ENCODE results near the gene ITGA5. TPM values are rescaled to one million over a fixed set of nuclear protein-coding genes. Genes with fewer than 3 reads are reported as not detected.
A peak's percentile ranks its signal among the peaks of the same experiment; 100 is the strongest.
"Not testable (repeated sequence)": the region's sequence is repeated elsewhere in the genome, so short reads cannot be mapped to it uniquely, and the experiment has no call there.

ITGA5 gene
- total RNA-seq, 1 experiment from 2014 or later, result 49.7 TPM

DNA sequence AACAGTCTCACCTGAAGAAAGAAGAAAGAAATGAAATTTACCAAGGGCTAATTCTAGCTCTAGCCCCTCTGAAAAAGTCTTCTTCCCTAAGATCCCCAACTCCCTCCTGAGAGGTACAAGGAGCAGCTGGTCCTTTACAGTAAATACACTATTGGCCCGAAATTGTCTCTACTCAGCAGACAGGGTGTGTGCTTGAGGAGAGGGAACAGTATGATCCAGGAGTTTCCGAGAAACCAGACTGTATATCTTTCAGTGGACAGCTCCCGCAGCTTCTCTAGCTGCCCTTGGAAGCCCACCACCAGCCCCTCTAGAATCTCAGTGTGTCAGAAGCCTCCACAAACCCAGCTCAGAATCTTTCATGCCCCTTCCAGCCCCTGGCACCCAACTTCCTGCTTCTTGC is 62.8 kb downstream of the ITGA5 start:
- no TSS peak for BruUV-seq (replicated peaks)
- DNase-seq (ENCODE audit: low read depth, low spot score) (no peak), ATAC-seq (no peak)
- ChIA-PET RAD21 (ENCODE audit: low non-redundant PET in 1 of 2, low total read pairs in 2 of 2, uncharacterized antibody in 2 of 2, unreplicated experiment in 2 of 2) (no interaction called here), CTCF (interaction anchor here (1.7 to 3.3 kb wide), 2 partner anchors 14 to 20 kb away, joined by 5 to 27 read pairs; no protein-coding TSS in a partner anchor), POLR2A (interaction anchor here (0.6 kb wide), 1 partner anchor 1931 kb away, joined by 5 read pairs; no protein-coding TSS in a partner anchor)
- Histone ChIP-seq H3K27me3 (ENCODE audit: insufficient read depth, low read length) (no peaks in the 10 kb centered on the region), H3K36me3 (ENCODE audit: control insufficient read depth in 1 of 2, insufficient read depth in 2 of 2, low read length in 2 of 2) (peaks cover 0 to 2% of the 10 kb centered on the region in 2 experiments; a peak in 1 of 4 replicates), H3K4me3 (replicated peaks in 1 of 2; ENCODE audit: low read depth in 1 of 2, low read length in 2 of 2) (no peak overlapping the region), H3K4me1 (ENCODE audit: control insufficient read depth in 1 of 2, insufficient read depth in 2 of 2, low read length in 2 of 2) (peaks cover 26 to 38% of the 10 kb centered on the region in 2 experiments), H3K9me3 (ENCODE audit: control insufficient read depth in 1 of 2, insufficient read depth in 1 of 2, low read depth in 1 of 2, low read length in 2 of 2) (no peaks in the 10 kb centered on the region), H3K4me2 (ENCODE audit: low read length) (no peak overlapping the region), H4K20me1 (ENCODE audit: insufficient read depth) (no peaks in the 10 kb centered on the region), H3K27ac (ENCODE audit: low read depth, low read length) (no peak overlapping the region), H3K9ac (ENCODE audit: low read length) (no peak overlapping the region), H3K79me2 (ENCODE audit: insufficient read depth, low read length) (no peaks in the 10 kb centered on the region), H2AFZ (ENCODE audit: low read depth, low read length, poor library complexity, severe bottlenecking) (no peak overlapping the region), H3K9me2 (ENCODE audit: insufficient read depth) (no peaks in the 10 kb centered on the region)
- intact Hi-C loops (cut with micrococcal nuclease), result no loop called here
- TF ChIP-seq JUND (IDR thresholded peaks at IDR 0.05) (no peak), ELF1 (IDR thresholded peaks at IDR 0.05; ENCODE audit: borderline replicate concordance, low read depth) (no peak), POLR2A (IDR thresholded peaks at IDR 0.05; ENCODE audit: borderline replicate concordance, extremely low read depth, insufficient read depth, insufficient read length) (no peak)

DNA sequence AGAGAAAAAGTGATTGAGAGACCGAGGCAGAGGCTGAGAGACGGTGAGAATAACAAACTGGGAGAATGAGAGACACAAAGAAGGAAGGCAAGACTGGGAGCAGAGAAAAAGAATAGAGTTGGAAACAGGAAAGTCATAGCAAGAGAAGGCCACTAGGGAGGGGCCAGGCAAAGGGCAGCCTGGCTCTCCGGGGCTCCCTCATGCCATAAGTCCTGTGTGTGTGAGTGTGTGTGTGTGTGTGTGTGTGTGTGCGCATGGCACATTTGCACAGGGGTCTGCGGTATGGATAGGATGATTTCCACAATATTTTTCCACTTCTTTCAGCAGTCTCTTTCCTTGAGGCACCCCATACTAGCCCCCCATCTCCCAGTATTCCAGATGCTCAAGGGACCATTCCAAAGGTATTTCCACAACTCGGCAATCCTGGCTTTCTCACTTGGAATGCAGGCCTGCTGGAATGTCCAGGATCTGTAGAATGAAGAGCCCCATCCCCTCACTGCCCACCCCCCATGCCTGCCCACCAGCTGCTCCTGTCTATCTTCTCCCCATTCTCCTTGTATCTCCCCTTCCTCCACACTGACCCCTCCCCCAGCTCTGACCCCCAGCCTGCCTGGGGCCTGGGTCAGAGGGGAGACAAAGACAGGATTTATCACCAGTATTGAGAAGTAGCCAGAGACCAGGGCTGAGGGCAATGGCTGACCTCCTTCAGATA is 63.8 kb downstream of the ITGA5 start:
- no peaks in the 10 kb centered on the region for H3K79me2 ChIP-seq (ENCODE audit: insufficient read depth, low read length)
- TF ChIP-seq CBX3 (IDR thresholded peaks at IDR 0.05; ENCODE audit: low read depth), result no peak
- no peak for TF ChIP-seq TCF7L2 (IDR thresholded peaks at IDR 0.05; ENCODE audit: borderline replicate concordance, extremely low read depth, insufficient read depth, insufficient read length)
- TF ChIP-seq, protein P1, sequence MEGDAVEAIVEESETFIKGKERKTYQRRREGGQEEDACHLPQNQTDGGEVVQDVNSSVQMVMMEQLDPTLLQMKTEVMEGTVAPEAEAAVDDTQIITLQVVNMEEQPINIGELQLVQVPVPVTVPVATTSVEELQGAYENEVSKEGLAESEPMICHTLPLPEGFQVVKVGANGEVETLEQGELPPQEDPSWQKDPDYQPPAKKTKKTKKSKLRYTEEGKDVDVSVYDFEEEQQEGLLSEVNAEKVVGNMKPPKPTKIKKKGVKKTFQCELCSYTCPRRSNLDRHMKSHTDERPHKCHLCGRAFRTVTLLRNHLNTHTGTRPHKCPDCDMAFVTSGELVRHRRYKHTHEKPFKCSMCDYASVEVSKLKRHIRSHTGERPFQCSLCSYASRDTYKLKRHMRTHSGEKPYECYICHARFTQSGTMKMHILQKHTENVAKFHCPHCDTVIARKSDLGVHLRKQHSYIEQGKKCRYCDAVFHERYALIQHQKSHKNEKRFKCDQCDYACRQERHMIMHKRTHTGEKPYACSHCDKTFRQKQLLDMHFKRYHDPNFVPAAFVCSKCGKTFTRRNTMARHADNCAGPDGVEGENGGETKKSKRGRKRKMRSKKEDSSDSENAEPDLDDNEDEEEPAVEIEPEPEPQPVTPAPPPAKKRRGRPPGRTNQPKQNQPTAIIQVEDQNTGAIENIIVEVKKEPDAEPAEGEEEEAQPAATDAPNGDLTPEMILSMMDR (IDR thresholded peaks at IDR 0.05 in 2 of 3, conservative IDR thresholded peaks at IDR 0.05 in 1 of 3; ENCODE audit: borderline replicate concordance in 1 of 3, insufficient read depth in 1 of 3, low read depth in 2 of 3, low read length in 2 of 3), result peak in 2 of 3 experiments; percentile 22 to 25; a peak in 2 of 6 replicates
- intact Hi-C loops (cut with micrococcal nuclease), result no loop called here
- no peak overlapping the region for H2AFZ ChIP-seq (ENCODE audit: low read depth, low read length, poor library complexity, severe bottlenecking)
- no peaks in the 10 kb centered on the region for H4K20me1 ChIP-seq (ENCODE audit: insufficient read depth)
- ChIA-PET RAD21 (ENCODE audit: low non-redundant PET in 1 of 2, low total read pairs in 2 of 2, uncharacterized antibody in 2 of 2, unreplicated experiment in 2 of 2) (no interaction called here), CTCF (no interaction called here), POLR2A (interaction anchor here (0.6 kb wide), 1 partner anchor 1932 kb away, joined by 5 read pairs; no protein-coding TSS in a partner anchor)
- H3K9ac ChIP-seq (ENCODE audit: low read length), result no peak overlapping the region
- no peaks in the 10 kb centered on the region for H3K27me3 ChIP-seq (ENCODE audit: insufficient read depth, low read length)
- no peak overlapping the region for H3K4me3 ChIP-seq (replicated peaks in 1 of 2; ENCODE audit: low read depth in 1 of 2, low read length in 2 of 2)
- peaks cover 20 to 30% of the 10 kb centered on the region in 2 experiments for H3K4me1 ChIP-seq (ENCODE audit: control insufficient read depth in 1 of 2, insufficient read depth in 2 of 2, low read length in 2 of 2)
- no peak for ATAC-seq
- no peaks in the 10 kb centered on the region for H3K9me2 ChIP-seq (ENCODE audit: insufficient read depth)
- DNase-seq (ENCODE audit: low read depth, low spot score), result no peak
- H3K4me2 ChIP-seq (ENCODE audit: low read length), result no peak overlapping the region
- peaks cover 8 to 9% of the 10 kb centered on the region in 2 experiments; a peak in 3 of 4 replicates for H3K36me3 ChIP-seq (ENCODE audit: control insufficient read depth in 1 of 2, insufficient read depth in 2 of 2, low read length in 2 of 2)
- H3K9me3 ChIP-seq (ENCODE audit: control insufficient read depth in 1 of 2, insufficient read depth in 1 of 2, low read depth in 1 of 2, low read length in 2 of 2), result no peaks in the 10 kb centered on the region
- H3K27ac ChIP-seq (ENCODE audit: low read depth, low read length), result no peak overlapping the region
- BruUV-seq (replicated peaks), result no TSS peak

DNA sequence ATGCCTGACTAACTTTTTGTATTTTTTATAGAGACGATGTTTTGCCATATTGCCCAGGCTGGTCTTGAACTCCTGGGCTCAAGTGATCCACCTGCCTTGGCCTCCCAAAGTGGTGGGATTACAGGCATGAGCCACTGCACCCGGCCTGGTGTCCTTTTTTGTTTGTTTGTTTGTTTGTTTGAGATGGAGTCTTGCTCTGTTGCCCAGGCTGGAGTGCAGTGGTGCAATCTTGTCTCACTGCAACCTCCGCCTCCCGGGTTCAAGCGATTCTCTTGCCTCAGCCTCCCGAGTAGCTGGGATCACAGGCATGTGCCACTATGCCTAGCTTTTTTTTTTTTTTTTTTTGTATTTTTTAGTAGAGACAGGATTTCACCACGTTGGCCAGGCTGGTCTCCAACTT is 64.8 kb downstream of the ITGA5 start:
- H4K20me1 ChIP-seq (ENCODE audit: insufficient read depth); ATAC-seq; H3K27me3 ChIP-seq (ENCODE audit: insufficient read depth, low read length); H3K9me3 ChIP-seq (ENCODE audit: control insufficient read depth in 1 of 2, insufficient read depth in 1 of 2, low read depth in 1 of 2, low read length in 2 of 2); H3K9me2 ChIP-seq (ENCODE audit: insufficient read depth); BruUV-seq (replicated peaks); H3K27ac ChIP-seq (ENCODE audit: low read depth, low read length); H3K4me2 ChIP-seq (ENCODE audit: low read length); H3K4me3 ChIP-seq (replicated peaks in 1 of 2; ENCODE audit: low read depth in 1 of 2, low read length in 2 of 2); POLR2A ChIA-PET; DNase-seq (ENCODE audit: low read depth, low spot score); H3K9ac ChIP-seq (ENCODE audit: low read length); H2AFZ ChIP-seq (ENCODE audit: low read depth, low read length, poor library complexity, severe bottlenecking); intact Hi-C loops (cut with micrococcal nuclease); H3K79me2 ChIP-seq (ENCODE audit: insufficient read depth, low read length); RAD21 ChIA-PET (ENCODE audit: low non-redundant PET in 1 of 2, low total read pairs in 2 of 2, uncharacterized antibody in 2 of 2, unreplicated experiment in 2 of 2): not testable (repeated sequence)
- CTCF ChIA-PET, result interaction anchor here (0.8 kb wide), 1 partner anchor 68 kb away, joined by 3 read pairs; no protein-coding TSS in a partner anchor
- Histone ChIP-seq H3K36me3 (ENCODE audit: control insufficient read depth in 1 of 2, insufficient read depth in 2 of 2, low read length in 2 of 2) (peaks cover 18 to 19% of the 10 kb centered on the region in 2 experiments), H3K4me1 (ENCODE audit: control insufficient read depth in 1 of 2, insufficient read depth in 2 of 2, low read length in 2 of 2) (peaks cover 13 to 20% of the 10 kb centered on the region in 2 experiments)
